Measurements from ENCODE around the gene LSM7.
A peak's percentile ranks its signal among the peaks of the same experiment; 100 is the strongest.

The LSM7 gene

DNA sequence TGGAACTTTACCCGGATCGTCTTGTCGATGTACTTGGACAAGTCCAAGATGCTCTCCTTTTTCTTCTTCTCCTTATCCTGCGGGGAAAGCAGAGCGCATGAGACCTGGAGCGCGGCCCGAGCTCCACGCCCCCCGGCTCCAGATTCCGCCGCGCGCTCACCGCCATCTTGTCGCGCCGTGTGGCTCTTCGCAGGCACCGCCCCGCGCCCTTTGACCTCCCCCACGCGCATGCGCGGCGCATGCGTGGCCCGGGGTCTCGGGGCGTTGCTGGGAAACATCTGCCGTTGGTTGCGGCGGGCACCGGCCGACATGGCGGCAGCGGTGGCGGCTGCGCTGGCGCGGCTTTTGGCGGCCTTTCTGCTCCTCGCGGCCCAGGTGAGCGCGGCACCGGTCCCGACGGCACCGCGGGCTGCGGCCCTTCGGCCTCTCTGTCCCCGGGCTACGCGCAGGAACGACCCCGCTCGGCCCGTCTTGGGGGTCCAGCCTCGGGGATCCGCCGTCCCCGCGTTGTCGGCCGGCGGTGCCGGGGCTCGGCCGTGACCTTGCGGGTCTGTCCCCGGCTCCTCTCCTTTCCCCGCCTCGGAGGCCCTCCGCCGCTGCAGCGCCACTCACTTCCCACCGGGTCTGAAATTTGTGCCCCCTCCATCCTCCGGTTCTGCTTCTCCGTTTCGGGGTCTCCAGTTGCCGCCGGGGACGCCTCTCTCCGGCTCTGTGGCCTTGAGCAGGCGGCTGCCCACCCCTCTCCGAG lies at the start of gene LSM7, which contains the start of gene SPPL2B:
TSS of gene LSM7 (minus strand) at position 186 of the 748 bp plus-strand sequence. CDS start at position 166, 20 bp downstream.
TSS of gene SPPL2B (plus strand) at position 284 of the 748 bp plus-strand sequence. CDS start at position 310, 26 bp downstream.
- DNase-seq (ENCODE audit: low spot score), result peak; percentile 93

DNA sequence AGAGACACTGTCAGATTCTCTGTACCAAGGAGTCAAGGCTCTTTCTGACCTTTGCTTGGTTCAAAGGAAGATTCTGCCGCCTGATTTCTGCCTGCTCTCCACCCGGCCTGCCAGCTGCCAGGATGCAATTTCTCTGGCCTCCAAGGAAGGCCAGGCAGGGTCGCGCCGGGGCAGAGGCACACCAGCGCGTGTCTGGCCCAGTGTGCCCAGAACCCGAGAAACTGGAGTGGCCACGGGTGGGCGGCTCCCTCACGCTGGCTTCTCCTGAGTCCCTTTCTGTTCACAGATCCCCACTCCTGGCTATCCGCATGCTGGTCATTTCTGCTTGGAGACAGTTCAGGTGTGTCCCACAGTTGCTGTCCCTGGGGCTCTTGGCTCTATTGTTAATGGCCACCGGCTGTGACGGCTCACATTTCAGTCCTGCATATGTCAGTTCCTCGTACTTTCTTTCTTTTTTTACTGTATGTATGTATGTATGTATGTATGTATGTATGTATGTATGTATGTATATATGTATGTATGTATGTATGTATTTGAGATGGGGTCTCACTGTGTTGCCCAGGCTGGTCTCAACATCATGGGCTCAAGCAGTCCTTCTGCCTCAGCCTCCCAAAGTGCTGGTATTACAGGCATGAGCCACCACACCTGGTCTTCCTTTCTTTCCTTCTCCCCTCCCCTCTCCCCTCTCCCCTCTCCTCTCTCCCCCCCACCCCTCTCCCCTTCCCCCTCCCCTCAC lies 48.6 kb upstream of the LSM7 start:
- DNase-seq (ENCODE audit: low spot score), result no peak

DNA sequence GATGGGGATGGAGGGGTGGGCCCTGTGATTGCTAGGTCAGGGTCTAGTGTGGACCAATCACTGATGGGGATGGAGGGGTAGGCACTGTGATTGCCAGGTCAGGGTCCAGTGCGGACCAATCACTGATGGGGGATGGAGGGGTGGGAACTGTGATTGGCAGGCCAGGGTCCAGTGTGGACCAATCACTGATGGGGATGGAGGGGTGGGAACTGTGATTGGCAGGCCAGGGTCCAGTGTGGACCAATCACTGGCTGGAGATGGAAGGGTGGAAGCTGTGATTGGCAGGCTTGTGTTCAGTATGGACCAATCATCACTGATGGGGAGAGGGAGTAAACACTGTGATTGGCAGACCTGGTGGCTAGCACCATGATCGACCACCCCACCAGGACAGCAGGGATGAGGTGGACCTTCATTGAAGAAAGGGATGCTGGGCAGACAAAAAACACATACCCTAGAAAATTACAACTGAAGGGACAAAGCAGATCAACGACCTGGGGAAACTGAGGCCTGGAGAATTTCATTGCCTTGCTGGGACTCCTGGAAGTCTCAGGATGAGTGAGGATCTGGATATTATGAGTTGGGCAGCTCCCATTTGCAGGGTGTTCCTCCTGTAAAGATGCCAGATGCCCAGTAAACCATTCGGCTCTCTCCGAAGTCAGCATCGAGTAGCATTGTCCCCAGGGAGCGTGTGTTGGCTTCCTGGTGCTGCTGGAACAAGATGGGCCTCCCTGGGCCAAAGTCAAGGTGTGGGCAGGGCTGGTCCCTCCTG lies 47.2 kb upstream of the LSM7 start:
- no peak for DNase-seq (ENCODE audit: low spot score)

DNA sequence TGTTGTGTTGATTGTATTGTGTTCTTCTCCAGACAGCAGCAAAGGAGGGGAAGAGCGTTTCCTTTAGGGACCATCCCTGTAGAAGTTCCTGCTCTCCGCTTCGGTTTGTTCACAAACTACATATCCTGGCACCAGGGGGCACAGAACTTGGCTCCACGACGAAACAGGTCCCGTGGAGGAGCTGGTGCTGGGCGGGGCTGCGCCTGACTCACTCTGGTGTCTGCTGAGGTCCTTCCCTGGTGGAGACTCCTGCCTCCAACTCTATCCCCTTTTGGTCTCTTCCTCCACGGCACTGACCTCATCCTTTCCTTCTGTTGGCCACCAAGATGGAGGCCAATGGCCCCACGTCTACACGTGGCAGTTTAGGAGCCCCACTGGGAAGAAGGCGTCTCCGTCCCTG lies 46.4 kb upstream of the LSM7 start:
- DNase-seq (ENCODE audit: low spot score), result no peak

DNA sequence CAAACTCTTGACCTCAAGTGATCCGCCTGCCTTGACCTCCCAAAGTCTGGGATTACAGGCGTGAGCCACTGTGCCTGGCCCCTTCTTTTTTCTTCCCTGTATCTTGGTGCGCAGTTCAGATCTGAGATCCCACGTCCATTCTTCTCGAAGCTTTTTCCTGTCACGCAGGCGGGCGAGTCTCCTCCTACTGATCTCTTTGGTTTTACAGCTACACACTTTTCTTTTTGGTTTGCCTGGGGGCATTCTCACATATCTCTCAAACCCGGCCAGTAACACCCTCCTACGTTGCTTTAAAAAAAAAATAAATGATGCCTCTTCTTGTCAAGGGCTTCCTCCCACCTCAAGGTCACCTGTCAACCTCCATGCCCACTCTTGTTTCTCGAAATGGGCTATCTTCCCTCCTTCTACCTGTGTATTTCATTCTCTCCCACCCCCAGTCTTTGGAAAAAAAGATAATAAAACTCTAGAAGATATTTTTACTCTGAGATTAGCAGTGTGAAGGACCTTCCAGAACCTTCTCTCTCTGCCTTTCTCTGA lies 43.8 kb upstream of the LSM7 start:
- DNase-seq (ENCODE audit: low spot score), result no peak

DNA sequence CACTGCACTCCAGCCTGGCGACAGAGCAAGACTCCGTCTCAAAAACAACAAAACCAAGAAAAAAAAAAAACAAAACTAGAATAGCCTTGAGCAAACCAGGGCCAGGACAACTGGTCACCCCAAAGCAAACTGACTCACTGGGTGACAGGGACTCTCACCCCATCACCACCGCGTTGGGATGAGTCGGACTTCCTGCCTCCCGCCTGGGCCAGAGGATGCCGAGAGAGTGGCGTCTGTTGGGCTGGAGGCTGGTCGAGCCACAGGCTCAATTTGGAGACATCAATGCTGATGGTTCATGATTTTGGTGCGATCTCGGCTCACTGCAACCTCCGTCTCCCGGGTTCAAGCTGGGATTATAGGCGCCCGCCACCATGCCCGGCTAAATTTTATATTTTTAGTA lies 43.3 kb upstream of the LSM7 start:
- no peak for DNase-seq (ENCODE audit: low spot score)

DNA sequence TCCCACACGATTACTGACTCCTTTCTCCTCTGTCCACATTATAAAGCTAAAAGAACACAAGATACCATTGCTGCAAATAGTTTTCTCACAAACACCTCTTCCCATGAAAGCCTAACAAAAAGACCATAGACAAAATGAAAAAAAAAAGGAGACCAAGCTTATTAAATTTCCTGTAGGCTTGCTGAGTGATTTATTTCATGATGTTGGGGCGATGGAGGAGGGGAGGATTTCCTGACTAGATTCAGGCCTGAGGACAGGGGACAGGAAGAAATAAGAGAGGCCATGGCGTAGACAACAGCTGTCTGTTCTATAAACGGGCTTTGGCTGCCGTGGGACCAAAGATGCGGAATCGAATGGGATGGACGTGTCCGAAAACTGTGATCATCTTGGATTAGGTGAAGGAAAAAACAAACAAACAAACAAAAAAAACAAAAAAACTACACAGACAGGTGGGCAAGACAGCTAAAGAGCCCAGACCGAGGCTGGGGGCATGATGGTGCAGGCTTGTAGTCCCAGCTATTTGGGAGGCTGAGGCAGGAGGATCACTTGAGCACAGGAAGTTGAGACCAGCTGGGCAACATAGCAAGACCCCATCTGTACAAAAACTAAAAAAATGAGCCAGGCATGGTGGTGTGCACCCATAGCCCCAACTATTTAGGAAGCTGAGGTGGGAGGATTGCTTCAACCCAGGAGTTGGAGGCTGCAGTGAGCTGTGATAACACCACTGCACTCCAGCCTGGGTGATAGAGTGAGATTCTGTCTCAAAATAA lies 37.0 kb upstream of the LSM7 start:
- DNase-seq (ENCODE audit: low spot score), result no peak

DNA sequence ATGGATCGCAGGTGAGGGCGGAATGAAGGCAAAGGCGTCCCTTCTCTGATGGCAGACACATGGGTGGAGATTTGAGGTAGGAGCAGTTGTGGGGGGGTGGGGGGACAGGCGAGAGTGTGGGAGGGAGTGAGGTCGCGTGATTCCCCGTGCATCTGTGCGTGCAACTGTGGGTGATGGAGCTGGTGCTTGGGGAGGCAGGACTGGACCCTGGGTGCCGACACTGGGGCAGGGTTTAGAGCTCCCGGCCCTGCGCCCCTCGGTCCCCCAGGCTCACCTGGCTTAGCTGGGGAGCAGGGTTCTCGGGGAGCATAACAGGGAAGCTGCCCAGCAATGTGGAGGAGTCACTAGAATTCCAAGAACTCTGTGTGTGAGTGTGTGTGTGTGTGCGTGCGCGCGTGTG lies 35.0 kb upstream of the LSM7 start:
- no peak for DNase-seq (ENCODE audit: low spot score)

DNA sequence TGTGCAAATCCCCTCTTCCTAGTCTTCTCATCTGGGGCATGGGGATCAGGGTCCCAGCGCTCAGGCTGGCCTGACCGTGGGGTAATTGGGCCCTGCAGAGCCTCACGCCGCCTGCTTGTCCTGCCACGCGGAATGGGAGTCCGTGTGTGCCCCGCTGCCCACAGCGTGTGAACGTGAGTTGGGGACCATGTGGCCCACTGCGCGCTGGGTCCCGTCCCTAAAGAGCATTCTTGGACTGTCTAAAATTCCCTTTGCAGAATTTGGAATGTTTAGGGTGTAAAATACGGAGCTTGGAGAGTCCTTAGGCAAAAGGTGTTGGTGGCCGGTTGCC lies 34.5 kb upstream of the LSM7 start:
- DNase-seq (ENCODE audit: low spot score), result no peak

DNA sequence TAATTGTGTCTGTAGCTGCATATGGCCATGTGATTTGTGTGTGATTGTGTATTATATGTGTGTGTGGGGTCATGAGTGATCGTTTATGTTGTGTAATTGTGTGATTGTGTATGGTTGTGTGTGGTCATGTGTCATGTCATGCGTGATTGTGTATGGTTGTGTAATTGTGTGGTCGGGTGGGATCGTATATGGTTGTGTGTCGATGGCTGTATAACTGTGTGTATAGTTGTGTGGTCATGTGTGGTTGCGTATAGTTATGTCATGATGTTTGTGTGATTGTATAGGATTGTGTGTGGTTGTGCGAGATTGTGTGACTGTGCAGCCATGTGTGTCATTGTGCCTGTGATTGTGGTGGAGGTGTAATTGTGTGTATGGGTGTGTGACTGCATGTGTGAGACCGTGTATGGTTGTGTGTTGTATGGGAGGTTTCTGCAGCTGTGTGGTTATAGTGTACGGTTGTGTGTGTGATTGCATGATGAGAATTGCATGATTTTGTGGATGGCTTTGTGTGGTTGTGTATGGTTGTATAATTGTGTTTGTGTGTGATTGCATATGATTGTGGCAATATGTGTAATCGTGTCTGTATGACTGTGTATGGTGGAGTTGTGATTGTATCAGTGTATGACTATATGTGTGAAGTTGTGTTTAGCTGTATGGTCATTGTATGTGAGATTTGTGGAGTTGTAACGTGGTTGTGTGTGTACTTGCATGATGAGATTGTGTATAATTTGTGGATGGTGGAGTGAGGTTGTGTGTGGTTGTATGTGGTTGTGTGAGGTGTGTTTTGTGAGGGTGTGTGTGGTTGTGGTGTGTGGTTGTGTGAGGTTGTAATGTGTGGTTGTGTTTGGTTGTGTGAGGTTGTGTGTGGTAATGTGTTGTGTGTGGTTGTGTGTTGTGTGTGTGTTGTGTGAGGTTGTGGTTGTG lies 33.9 kb upstream of the LSM7 start:
- DNase-seq (ENCODE audit: low spot score), result no peak

DNA sequence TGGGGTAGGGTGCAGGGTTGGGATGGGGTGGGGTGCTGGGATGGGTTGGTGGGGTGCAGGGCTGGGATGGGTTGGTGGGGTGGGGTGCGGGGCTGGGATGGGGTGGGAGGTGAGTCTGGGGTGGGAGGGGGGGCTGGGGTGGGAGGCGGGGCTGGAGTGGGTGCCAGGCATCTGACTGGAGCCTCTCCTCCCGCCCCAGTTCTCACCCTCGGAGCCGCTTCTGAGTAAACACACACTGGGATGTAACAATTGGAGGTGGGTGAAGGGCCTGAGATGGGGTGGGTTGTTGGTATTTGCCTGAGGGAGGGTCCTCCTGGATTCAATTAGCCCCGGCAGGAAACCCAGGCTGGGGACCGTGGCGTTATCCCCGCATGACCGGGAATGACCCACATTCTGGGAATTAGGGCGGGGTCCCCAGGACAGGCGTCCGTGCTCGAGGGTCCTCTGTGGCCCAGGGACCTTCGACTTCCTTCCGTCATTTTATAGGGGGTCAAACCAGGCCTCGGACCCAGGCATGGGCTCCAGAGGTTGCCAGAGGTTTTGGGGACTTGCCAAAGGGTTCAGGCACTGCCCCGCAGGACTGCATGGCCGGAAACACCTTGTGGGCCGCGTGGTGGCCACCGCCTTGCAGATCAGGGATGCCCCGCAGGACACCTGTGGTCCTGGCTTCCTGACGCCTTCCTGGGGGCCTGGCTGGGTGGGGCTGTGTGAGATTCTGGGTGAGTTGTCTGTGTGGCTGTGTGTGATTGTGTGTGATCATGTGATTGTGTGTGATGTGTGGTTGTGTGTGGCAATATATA lies 33.1 kb upstream of the LSM7 start:
- no peak for DNase-seq (ENCODE audit: low spot score)

DNA sequence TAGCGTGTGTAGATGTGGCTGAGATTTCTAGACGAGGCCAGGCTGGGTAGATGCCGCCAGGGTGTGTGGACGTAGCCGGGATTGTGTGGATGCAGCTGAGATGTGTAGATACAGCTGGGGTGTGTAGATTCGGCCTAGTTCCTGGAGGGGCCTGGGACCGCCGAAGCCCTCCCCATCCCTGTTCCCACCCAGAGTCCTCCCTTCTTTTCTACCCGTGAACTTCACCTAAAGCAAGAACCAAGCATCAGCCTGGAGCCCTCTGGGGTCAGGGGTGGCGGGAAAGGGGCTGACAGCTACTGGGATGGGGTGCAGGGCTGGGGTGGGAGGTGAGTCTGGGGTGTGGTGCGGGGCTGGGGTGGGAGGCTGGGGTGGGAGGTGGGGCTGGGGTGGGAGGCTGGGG lies 32.4 kb upstream of the LSM7 start:
- no peak for DNase-seq (ENCODE audit: low spot score)

DNA sequence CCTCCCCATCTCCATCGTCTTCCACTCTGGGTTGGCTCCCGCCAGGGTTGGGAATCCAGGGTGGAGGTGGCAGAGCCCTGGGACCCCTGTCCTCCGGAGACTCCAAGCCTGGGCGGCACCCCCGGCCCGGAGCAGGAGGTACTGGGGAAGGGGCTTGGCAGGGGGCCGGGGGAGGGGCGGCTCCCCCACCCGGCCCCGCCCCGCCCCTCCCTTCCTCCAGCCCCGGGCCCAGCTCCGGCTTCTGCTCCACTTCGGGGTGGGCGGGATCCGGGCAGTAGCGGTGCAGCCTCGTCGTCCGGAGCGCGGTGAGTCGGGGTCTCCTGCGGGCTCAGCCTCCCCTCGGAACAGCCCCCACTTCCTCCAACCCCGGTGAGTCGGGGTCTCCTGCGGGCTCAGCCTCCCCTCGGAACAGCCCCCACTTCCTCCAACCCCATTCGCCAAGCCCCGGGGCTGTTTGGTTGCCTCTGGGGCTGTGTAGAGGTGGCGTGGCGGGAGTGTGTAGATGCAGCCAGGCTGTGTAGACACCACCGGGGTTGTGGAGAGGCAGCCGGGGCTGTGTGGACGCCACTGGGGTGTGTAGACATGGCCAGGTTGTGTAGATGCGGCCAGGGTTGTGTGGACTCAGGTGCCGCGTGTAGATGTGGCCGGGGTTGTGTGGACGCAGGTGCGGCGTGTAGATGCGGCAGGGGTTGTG lies 31.8 kb upstream of the LSM7 start, which contains the start of gene TMPRSS9:
TSS of gene TMPRSS9 (plus strand) at position 274 of the 694 bp plus-strand sequence. CDS start 29,521 bp downstream, outside the sequence.
- DNase-seq (ENCODE audit: low spot score), result no peak

DNA sequence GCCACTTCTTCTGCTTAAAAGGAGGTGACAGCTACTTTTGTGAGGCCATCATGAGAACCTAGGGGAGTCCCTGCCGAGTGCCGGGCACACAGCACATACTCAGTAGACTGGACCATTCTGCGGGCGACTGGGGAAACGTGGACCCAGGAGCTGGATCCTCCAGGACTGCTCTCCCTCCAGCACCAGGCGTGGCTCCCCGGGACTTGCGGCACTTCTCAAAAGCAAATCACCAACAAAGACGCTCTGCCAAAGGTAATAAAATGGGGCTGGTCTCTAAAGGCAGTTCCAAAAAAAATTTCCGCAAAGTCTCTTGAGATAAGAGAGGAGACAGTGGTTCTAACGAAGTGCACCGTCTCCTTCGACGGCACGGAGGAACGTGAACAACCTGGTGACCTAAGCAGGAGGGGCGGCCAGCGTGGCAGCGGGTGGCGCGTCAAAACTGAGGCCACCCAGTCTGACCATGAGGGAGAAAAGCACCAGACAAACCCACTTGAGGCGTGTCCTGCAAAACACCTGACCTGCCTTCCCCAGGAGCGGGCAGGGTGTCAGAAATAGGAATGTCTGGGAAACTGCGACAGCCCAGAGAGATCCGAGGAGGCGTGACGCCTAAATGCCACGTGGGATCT lies 30.3 kb upstream of the LSM7 start:
- no peak for DNase-seq (ENCODE audit: low spot score)

DNA sequence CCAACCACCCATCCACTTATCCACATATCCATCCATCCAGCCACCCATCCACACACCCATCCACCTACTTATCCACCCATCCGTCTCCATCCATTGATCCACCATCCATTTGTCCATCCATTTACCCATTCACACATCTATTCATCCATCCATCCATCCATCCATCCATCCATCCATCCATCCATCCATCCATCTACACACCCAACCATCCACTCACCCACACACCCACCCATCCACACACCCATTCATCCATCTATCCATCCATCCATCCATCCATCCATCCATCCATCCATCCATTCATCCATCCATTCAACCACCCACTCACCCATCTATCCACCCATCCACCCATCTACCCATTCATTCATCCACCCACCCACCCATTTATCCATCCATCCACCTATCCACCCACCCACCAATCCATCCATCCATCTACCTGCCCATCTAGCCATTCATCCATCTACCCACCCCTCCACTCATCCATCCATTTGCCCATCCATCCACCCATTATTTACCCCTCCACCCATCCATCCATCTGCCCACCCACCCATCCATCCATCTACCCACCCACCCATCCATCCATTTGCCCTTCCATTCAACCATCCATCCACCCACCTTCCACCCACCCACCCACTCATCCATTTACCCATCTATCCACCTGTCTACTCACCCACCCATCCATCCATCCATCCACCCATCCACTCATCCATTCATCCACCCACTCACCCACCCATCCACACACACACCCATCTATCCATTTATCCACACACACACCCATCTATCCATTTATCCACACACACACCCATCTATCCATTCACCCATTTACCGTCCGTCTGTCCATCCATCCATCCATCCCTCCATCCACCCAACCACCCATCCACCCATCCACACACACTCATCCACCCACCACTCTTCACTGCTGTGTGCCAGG lies 29.2 kb upstream of the LSM7 start:
- DNase-seq (ENCODE audit: low spot score), result no peak

DNA sequence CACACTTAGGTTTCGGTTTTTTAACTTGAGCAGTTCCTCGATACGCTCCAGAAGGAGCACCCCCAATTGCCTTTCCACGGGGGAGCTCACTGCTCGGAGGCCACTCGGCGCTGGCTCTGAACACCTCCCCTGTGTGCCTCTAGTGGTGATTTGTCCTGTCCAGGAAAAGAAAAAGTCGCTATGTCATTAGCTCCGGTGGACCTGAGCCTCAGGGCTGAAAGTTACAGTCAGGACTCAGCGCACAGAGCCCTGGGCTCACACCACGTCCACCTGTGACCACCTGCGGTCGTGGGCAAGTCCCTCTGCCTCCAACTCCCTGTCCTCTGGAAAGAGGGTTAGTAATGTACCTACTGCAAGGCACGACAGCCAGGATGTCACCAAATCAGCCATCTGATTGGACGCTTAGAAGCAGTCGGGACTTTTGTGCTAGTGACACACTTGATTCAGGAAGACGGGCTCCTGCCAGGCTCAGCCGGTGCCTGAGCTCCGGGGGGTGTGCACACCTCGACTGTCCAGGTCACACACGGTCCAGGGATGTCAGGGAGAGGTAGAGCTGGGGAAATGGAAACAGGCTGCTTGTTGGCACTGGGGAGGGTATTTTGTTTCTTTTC lies 27.8 kb upstream of the LSM7 start:
- DNase-seq (ENCODE audit: low spot score), result no peak
